K562 (cell line): ENCODE results near the gene PDHX. TPM values are rescaled to one million over a fixed set of nuclear protein-coding genes. Genes with fewer than 3 reads are reported as not detected.

Experiments used
- ATAC-seq: fragments of 200-7000 bp; cut with Tn5 transposase; 3 replicates; pipeline ENCODE4 v1.9.1; 2020; ENCODE audit warnings: moderate library complexity
- BruUV-seq: library from RNA; stranded (reverse); fragments of 400-500 nt; replicated peaks from 2 replicates; lab custom pipeline; 2021; lab: Mats Ljungman, UMichigan
- CTCF ChIA-PET: fragments of 300-600 bp; formaldehyde crosslinking; extraction: SDS; loops from one replicate; lab custom pipeline; 2021; ENCODE audit warnings: low intra/inter-chr PET ratio; lab: Yijun Ruan, JAX
- POLR2A ChIA-PET: fragments of 300-600, 350-650 bp; sonication (Branson Sonifier 250); formaldehyde crosslinking; extraction: SDS; loops from one replicate; lab custom pipeline; 2021; ENCODE audit warnings: antibody characterized with exemption, inconsistent platforms; lab: Yijun Ruan, JAX
- DNase-seq, 4 experiments: peaks; one replicate each; pipeline versions ENCODE4 v3.0.0 to v3.0.0-alpha.2; 2011 to 2018; ENCODE audit warnings: low spot score in 3 of 4, mixed read lengths in 3 of 4; ENCODE audit errors: extremely low read depth in 1 of 4
- FAIRE-seq: peaks from 2 replicates; lab custom pipeline; 2011; peaks lifted over from hg19 to GRCh38; lab: Jason Lieb, UNC
- H2AFZ ChIP-seq: 2 replicates; pipeline ENCODE4 v1.6.0; 2011; ENCODE audit warnings: low read depth, low read length, control low read depth, inconsistent platforms
- H3K27ac ChIP-seq: fragments of 200-600 bp; 3 replicates; pipeline ENCODE4 v1.8.0; 2011; ENCODE audit warnings: low read depth, mild to moderate bottlenecking, control low read depth, inconsistent platforms, low read length, moderate library complexity, mixed read lengths; ENCODE audit errors: extremely low read depth
- H3K27me3 ChIP-seq, 2 experiments: fragments of 300-600 bp in 1 of 2; 2 replicates in 1 of 2; 3 replicates in 1 of 2; pipeline versions ENCODE4 v1.6.0 to v1.8.0; 2011; ENCODE audit warnings: inconsistent platforms in 2 of 2, low read length in 2 of 2, mild to moderate bottlenecking in 1 of 2, mixed read lengths in 1 of 2, moderate library complexity in 1 of 2; ENCODE audit not compliant: control insufficient read depth in 2 of 2, insufficient read depth in 2 of 2
- H3K36me3 ChIP-seq: fragments of 300-600 bp; 3 replicates; pipeline ENCODE4 v1.8.0; 2011; ENCODE audit warnings: mild to moderate bottlenecking, low read length, inconsistent platforms; ENCODE audit not compliant: control insufficient read depth, insufficient read depth
- H3K4me1 ChIP-seq, 2 experiments: fragments of 200-600 bp in 1 of 2; replicated peaks in 1 of 2; 2 replicates in 1 of 2; 3 replicates in 1 of 2; pipeline versions ENCODE4 v1.5.1 to v1.8.0; 2011; ENCODE audit warnings: inconsistent platforms in 2 of 2, low read length in 2 of 2, mild to moderate bottlenecking in 1 of 2, mixed read lengths in 1 of 2, moderate library complexity in 1 of 2; ENCODE audit not compliant: control insufficient read depth in 2 of 2, insufficient read depth in 2 of 2
- H3K4me2 ChIP-seq: 2 replicates; pipeline ENCODE4 v1.6.1; 2011; ENCODE audit warnings: low read length, control low read depth, inconsistent platforms, mixed read lengths; ENCODE audit not compliant: insufficient read depth
- H3K4me3 ChIP-seq: fragments of 200-600 bp; sonication (generic), shearing (Covaris generic); 2 replicates; pipeline ENCODE4 v1.5.1; 2016; ENCODE audit warnings: control low read depth, inconsistent platforms
- H3K79me2 ChIP-seq: fragments of 200-600 bp; 3 replicates; pipeline ENCODE4 v1.8.0; 2011; ENCODE audit warnings: low read length, inconsistent platforms; ENCODE audit not compliant: control insufficient read depth, insufficient read depth
- H3K9ac ChIP-seq, 2 experiments: 2 replicates each; pipeline versions ENCODE4 v1.6.0 to v1.6.1; 2011; ENCODE audit warnings: low read depth in 2 of 2, low read length in 2 of 2, control low read depth in 1 of 2, inconsistent platforms in 1 of 2, mild to moderate bottlenecking in 1 of 2, mixed read lengths in 1 of 2; ENCODE audit not compliant: insufficient read depth in 1 of 2
- H3K9me1 ChIP-seq: one replicate; pipeline ENCODE4 v1.6.0; 2011; ENCODE audit warnings: inconsistent platforms, mild to moderate bottlenecking, low read length, moderate library complexity; ENCODE audit not compliant: control insufficient read depth, insufficient read depth
- H3K9me3 ChIP-seq: replicated peaks from 2 replicates; pipeline ENCODE4 v1.5.1; 2011; ENCODE audit warnings: low read depth, low read length, inconsistent platforms; ENCODE audit not compliant: control insufficient read depth, insufficient read depth
- H4K20me1 ChIP-seq: replicated peaks from 2 replicates; pipeline ENCODE4 v1.6.1; 2011; ENCODE audit warnings: low read length, inconsistent platforms, mixed read lengths; ENCODE audit not compliant: control insufficient read depth, insufficient read depth
- BCOR ChIP-seq: fragments of 450-650 bp; IDR thresholded peaks from 2 replicates; pipeline ENCODE4 v1.6.1; 2016
- ELK1 ChIP-seq: sonication (generic); formaldehyde crosslinking; IDR thresholded peaks from 2 replicates; pipeline ENCODE4 v1.8.1; 2022; ENCODE audit warnings: missing genetic modification reagents
- GABPB1 ChIP-seq: sonication (generic); formaldehyde crosslinking; IDR thresholded peaks from 2 replicates; pipeline ENCODE4 v1.8.0; 2022; ENCODE audit warnings: mild to moderate bottlenecking, missing genetic modification reagents
- KDM4B ChIP-seq, 2 experiments: fragments of 450-650 bp in 1 of 2; sonication (generic) in 1 of 2; IDR thresholded peaks; 2 replicates each; pipeline ENCODE4 v1.6.1; 2016 to 2017; ENCODE audit warnings: borderline replicate concordance in 2 of 2, antibody characterized with exemption in 1 of 2, low read depth in 1 of 2, mild to moderate bottlenecking in 1 of 2
- MAFF ChIP-seq: IDR thresholded peaks from 2 replicates; pipeline ENCODE4 v1.6.1; 2012; ENCODE audit warnings: low read length, improper control_type of control experiment
- MTA3 ChIP-seq: fragments of 450-650 bp; formaldehyde crosslinking; IDR thresholded peaks from 2 replicates; pipeline ENCODE4 v1.6.1; 2017; ENCODE audit warnings: mild to moderate bottlenecking, borderline replicate concordance
- NFIX ChIP-seq: fragments of 250-450 bp; sonication (Bioruptor Pico); IDR thresholded peaks from 2 replicates; pipeline ENCODE4 v1.4.0; 2020; ENCODE audit warnings: low read depth, mild to moderate bottlenecking, moderate library complexity
- PRMT5 ChIP-seq: sonication (generic); formaldehyde crosslinking; IDR thresholded peaks from 2 replicates; pipeline ENCODE4 v1.5.0; 2020; ENCODE audit warnings: missing genetic modification reagents
- RCOR1 ChIP-seq, 2 experiments: IDR thresholded peaks; 2 replicates each; pipeline ENCODE4 v1.6.1; 2012; ENCODE audit warnings: low read depth in 2 of 2, low read length in 2 of 2, borderline replicate concordance in 1 of 2, improper control_type of control experiment in 1 of 2
- SAFB ChIP-seq: fragments of 200-400 bp; formaldehyde crosslinking; IDR thresholded peaks from 2 replicates; pipeline ENCODE4 v1.6.1; 2017; ENCODE audit warnings: low read depth, low read length, borderline replicate concordance
- SMAD1 ChIP-seq: fragments of 150-350 bp; IDR thresholded peaks from 2 replicates; pipeline ENCODE4 v1.6.1; 2014; ENCODE audit warnings: low read length, low read depth; ENCODE audit not compliant: partially characterized antibody
- XRCC3 ChIP-seq: fragments of 450-650 bp; IDR thresholded peaks from 2 replicates; pipeline ENCODE4 v1.6.1; 2017; ENCODE audit warnings: mild to moderate bottlenecking, moderate library complexity
- YY1 ChIP-seq, 3 experiments: IDR thresholded peaks; 2 replicates each; pipeline ENCODE4 v1.6.1; 2011; ENCODE audit warnings: low read length in 2 of 3, mild to moderate bottlenecking in 2 of 3, moderate library complexity in 2 of 3, borderline replicate concordance in 1 of 3, control low read depth in 1 of 3, low read depth in 1 of 3; ENCODE audit not compliant: insufficient read depth in 3 of 3, insufficient replicate concordance in 2 of 3, control insufficient read depth in 1 of 3, insufficient read length in 1 of 3; ENCODE audit errors: extremely low read depth in 1 of 3
- ZNF140 ChIP-seq: fragments of 250-450 bp; sonication (Bioruptor Pico); IDR thresholded peaks from 2 replicates; pipeline ENCODE4 v1.8.0; 2021; ENCODE audit warnings: moderate library complexity, mild to moderate bottlenecking, inconsistent platforms
- WGBS: fragments of 100-300 bp; shearing (Covaris generic); methylation state at CpG from one replicate; pipeline ENCODE4 v1.1.6; 2016; ENCODE audit warnings: low coverage, mixed read lengths; ENCODE audit not compliant: insufficient coverage; ENCODE audit errors: missing lambda C conversion rate; 5-methylcytosine and 5-hydroxymethylcytosine counted together
- in situ Hi-C: fragments of 300-500 bp; cut with MboI; formaldehyde crosslinking; loops from 4 replicates; pipeline ENCODE4 v1.15.0; 2018; ENCODE audit warnings: inconsistent platforms, mixed read lengths
- intact Hi-C: fragments of 100-400 bp; cut with micrococcal nuclease; formaldehyde crosslinking; loops from 2 replicates; pipeline ENCODE4 v1.14.2; 2022
- polyA plus RNA-seq, 8 experiments: library from polyadenylated mRNA; depleted of rRNA in 4 of 8; stranded (reverse) in 5 of 8; unstranded in 3 of 8; fragments of >200 nt; fragmentation: Nextera tagmentation in 2 of 8; fragmentation: Illumina TruSeq in 1 of 8; extraction: Ambion mirVana in 2 of 8; extraction: Trizol in 1 of 8; gene quantifications; 2 replicates each; pipeline versions ENCODE4 v1.2.1 to v1.2.3, GENCODE V29; 2011 to 2014; ENCODE audit warnings: inconsistent platforms in 1 of 8, missing spikeins in 1 of 8
- total RNA-seq, 7 experiments: library from RNA; depleted of rRNA in 6 of 7; stranded (reverse); fragments of >200 nt in 6 of 7; fragmentation: Illumina TruSeq in 2 of 7; extraction: Trizol in 2 of 7; gene quantifications; 2 replicates each; pipeline versions ENCODE4 v1.2.1 to v1.2.3, GENCODE V29; 2011 to 2021; ENCODE audit warnings: low replicate concordance in 1 of 7

Gene PDHX
- total and polyA plus RNA-seq, 9 of the 15 experiments (the other 6 are each of a cell fraction or from before 2014, with no cell fraction given) = 20.8 to 43.5 (median 31.2) TPM

GRCh38 chr11:34924714-34925113 is 8.3 kb downstream of the PDHX start:
- ATAC-seq (no peak), DNase-seq (no peak), FAIRE-seq (no peak)
- TF ChIP-seq PRMT5 (CRISPR knock-in tag) (no peak), KDM4B (IDR thresholded peaks at IDR 0.05; ENCODE audit: borderline replicate concordance in 2 of 2, low read depth in 1 of 2) (no peak), MTA3 (no peak), XRCC3 (no peak), MAFF (no peak), SMAD1 (no peak), BCOR (no peak), RCOR1 (IDR thresholded peaks at IDR 0.05; ENCODE audit: borderline replicate concordance in 1 of 2, low read depth in 2 of 2, low read length in 2 of 2) (no peak), SAFB (no peak), ELK1 (CRISPR knock-in tag) (no peak), YY1 (IDR thresholded peaks at IDR 0.05; ENCODE audit: borderline replicate concordance in 1 of 3, control insufficient read depth in 1 of 3, extremely low read depth in 1 of 3, insufficient read depth in 3 of 3, insufficient read length in 1 of 3, insufficient replicate concordance in 2 of 3, low read depth in 1 of 3, low read length in 2 of 3) (no peak), GABPB1 (CRISPR knock-in tag) (no peak), NFIX (CRISPR knock-in tag) (no peak), ZNF140 (CRISPR knock-in tag) (no peak)
- Histone ChIP-seq H3K79me2 (peaks cover 91% of the 10 kb centered on the region), H3K9me3 (no peaks in the 10 kb centered on the region), H3K9ac (no peak overlapping the region), H3K27ac (no peak overlapping the region), H2AFZ (no peak overlapping the region), H3K4me3 (no peak overlapping the region), H3K9me1 (no peaks in the 10 kb centered on the region), H4K20me1 (0 out of 2 replicates have a peak, but pooled peaks cover 3% of the 10 kb centered on the region), H3K27me3 (no peaks in the 10 kb centered on the region), H3K4me2 (no peak overlapping the region), H3K4me1 (peaks cover 0 to 2% of the 10 kb centered on the region in 2 experiments; a peak in 3 of 5 replicates), H3K36me3 (peaks cover 15% of the 10 kb centered on the region; the same call in 2 of the 3 replicates)
- in situ Hi-C loops = loop anchor here (5.0 to 25.0 kb wide), 2 partner anchors 313 to 468 kb away; no protein-coding TSS in a partner anchor
- POLR2A ChIA-PET = interaction anchor here (0.5 to 1.0 kb wide), 2 partner anchors 12 to 92 kb away, joined by 3 read pairs; no protein-coding TSS in a partner anchor
- CTCF ChIA-PET = interaction anchor here (1.1 to 2.9 kb wide), 2 partner anchors 313 to 561 kb away, joined by 3 to 8 read pairs; no protein-coding TSS in a partner anchor
- 82% methylated on average over 3 of the region's 3 CpGs for WGBS
- no TSS peak for BruUV-seq
- intact Hi-C loops = loop anchor here (5.0 kb wide), 3 partner anchors 73 to 563 kb away; no protein-coding TSS in a partner anchor
